Right renal pelvis (tissue), 4 donors: ENCODE measurements around the gene DCAF6. TPM values are rescaled to one million over a fixed set of nuclear protein-coding genes. Genes with fewer than 3 reads are reported as not detected.

Experiments used
- DNase-seq, 4 donors: peaks; one replicate each; pipeline ENCODE4 v3.0.0-alpha.2; 2013; ENCODE audit warnings: low read depth in 4 of 4, low spot score in 3 of 4, missing footprints in 1 of 4
- polyA plus RNA-seq, 4 donors: library from polyadenylated mRNA; unstranded; fragments of 120-200 nt; gene quantifications; one replicate each; pipeline ENCODE4 v1.2.1, GENCODE V29; 2013; ENCODE audit not compliant: insufficient read length in 4 of 4

DCAF6 gene
- polyA plus RNA-seq, 4 donors: 78.6 to 82.7 (median 80.4) TPM

- no peak for DNase-seq
Observed at GRCh38 chr1:167955915-167956314, 19.4 kb downstream of the DCAF6 start.

GRCh38 chr1:167957710-167958109 lies 21.2 kb downstream of the DCAF6 start:
- no peak for DNase-seq

- DNase-seq: no peak
Observed at GRCh38 chr1:167964646-167965045, 28.2 kb downstream of the DCAF6 start.

GRCh38 chr1:167966050-167966449 lies 29.6 kb downstream of the DCAF6 start:
- no peak for DNase-seq

- DNase-seq: no peak
Observed at GRCh38 chr1:167968569-167968968, 32.1 kb downstream of the DCAF6 start.

GRCh38 chr1:167973832-167974231 lies 37.3 kb downstream of the DCAF6 start:
- no peak for DNase-seq

GRCh38 chr1:167974698-167975097 lies 38.2 kb downstream of the DCAF6 start:
- no peak for DNase-seq

GRCh38 chr1:167977245-167977644 lies 40.8 kb downstream of the DCAF6 start:
- no peak for DNase-seq

- DNase-seq: no peak
Observed at GRCh38 chr1:167981933-167982332, 45.5 kb downstream of the DCAF6 start.

- no peak for DNase-seq
Observed at GRCh38 chr1:167983797-167984420, 47.4 kb downstream of the DCAF6 start.

GRCh38 chr1:167984886-167985489 lies 48.5 kb downstream of the DCAF6 start:
- no peak for DNase-seq

GRCh38 chr1:167987174-167987573 lies 50.7 kb downstream of the DCAF6 start:
- no peak for DNase-seq

- DNase-seq: no peak
Observed at GRCh38 chr1:167991546-167991945, 55.1 kb downstream of the DCAF6 start.

- no peak for DNase-seq
Observed at GRCh38 chr1:167993720-167994119, 57.2 kb downstream of the DCAF6 start.

GRCh38 chr1:167994560-167994959 lies 58.1 kb downstream of the DCAF6 start:
- DNase-seq: no peak

GRCh38 chr1:167995038-167995437 lies 58.6 kb downstream of the DCAF6 start:
- no peak for DNase-seq

- no peak for DNase-seq
Observed at GRCh38 chr1:167996266-167996665, 59.8 kb downstream of the DCAF6 start.

- DNase-seq: no peak
Observed at GRCh38 chr1:167997037-167997575, 60.6 kb downstream of the DCAF6 start.

- DNase-seq: no peak
Observed at GRCh38 chr1:167999877-168000276, 63.4 kb downstream of the DCAF6 start.

- DNase-seq: no peak
Observed at GRCh38 chr1:168000656-168001055, 64.2 kb downstream of the DCAF6 start.

GRCh38 chr1:168001213-168001612 lies 64.7 kb downstream of the DCAF6 start:
- no peak for DNase-seq

- DNase-seq: no peak
Observed at GRCh38 chr1:168004531-168004930, 68.0 kb downstream of the DCAF6 start.
